ENCODE results near the gene TECPR1.

DNA sequence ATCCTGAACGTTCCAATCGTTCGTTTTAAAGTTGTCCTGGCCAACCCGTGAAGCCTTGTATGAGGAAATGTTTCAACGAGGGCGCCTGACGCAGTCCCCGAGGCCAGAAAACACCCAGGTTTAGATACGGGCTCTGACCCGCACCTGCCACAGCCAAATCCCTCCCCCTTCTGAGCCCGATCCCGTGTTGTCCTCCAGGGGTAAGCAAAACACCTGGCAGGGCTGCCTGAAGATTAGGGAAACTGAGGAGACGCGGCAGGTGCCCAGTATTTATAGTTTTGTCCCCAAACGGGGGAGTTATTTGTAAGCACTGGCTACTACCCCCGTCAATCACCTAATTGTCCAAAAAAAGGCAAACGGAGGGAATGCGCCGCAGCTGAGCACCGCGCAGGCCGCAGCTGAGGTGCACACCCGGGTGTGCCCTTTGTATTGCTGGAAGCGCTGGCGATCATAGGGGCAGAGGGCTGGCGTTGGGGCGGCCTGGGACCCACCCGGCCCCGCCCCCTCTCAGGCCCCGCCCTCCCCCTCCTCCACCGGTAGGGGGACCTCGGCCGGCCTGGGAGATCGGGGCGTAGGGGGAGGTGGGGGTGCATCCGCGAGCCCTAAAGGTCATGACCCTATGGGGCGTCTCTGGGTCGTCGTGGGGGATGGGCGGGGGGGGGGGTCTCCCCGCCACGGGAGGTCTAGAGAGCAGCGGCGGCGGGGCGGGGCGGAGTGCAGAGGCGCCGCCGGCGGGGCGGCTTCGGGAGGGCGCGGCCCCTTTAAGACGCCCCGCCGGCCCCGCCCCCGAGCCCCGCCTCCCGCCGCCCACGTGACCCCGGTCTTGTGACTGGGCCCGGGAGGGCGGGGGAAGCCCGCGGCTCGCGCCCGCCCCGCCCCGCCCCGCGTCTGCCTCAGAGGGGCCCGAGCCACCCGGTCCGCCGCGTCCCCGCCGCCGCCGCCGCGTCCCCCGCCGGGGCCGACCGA lies 29.0 kb upstream of the TECPR1 start, which contains the start of gene BRI3:
- TF ChIP-seq CTCF (IDR thresholded peaks at IDR 0.05; ENCODE audit: insufficient read depth, low read length, poor library complexity, severe bottlenecking): no peak
- TF ChIP-seq EZH2phosphoT487 (conservative IDR thresholded peaks at IDR 0.05; ENCODE audit: low read length): no peak

All from SU-DHL-6 (cell line).